Activated T-cell treated with anti-CD3 and anti-CD28 coated beads for 48 hours (primary cell): ENCODE measurements around the gene NNMT.

ENCODE experiments used
- DNase-seq: peaks from one replicate; pipeline ENCODE4 v3.0.0-alpha.2; 2020; ENCODE audit warnings: low read depth

The NNMT gene

DNA sequence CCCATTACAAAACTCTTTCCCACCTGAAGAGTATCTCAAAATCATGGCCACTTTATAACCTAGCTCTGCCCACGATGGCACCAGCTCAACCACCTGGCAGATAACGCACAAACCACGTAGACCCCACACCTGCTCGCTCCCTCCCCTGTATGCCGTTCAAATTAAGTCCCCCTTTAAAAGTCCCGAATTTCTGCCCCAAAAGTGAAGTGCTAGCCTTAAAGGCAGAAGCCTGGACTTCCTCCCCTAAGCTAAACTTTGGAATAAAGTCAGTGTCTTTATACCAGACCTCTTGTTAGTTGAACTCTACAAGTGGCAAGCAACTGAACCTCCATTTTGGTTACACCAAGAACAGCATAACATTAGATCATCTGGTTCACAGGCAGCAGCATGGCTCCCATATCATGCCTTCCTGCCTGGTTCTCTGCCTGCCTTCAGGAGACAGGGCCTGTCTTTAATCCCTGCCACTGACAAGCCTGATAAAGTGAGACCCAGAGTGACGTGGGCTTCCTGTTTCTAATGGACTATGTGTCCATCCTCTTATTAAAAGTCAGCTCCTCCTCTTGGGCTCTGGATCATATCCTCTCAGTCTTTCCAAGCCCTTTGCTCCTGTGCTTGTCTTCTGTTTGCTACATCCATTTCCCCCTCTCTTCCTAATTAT, 32.6 kb upstream of the NNMT start:
- DNase-seq: no peak

DNA sequence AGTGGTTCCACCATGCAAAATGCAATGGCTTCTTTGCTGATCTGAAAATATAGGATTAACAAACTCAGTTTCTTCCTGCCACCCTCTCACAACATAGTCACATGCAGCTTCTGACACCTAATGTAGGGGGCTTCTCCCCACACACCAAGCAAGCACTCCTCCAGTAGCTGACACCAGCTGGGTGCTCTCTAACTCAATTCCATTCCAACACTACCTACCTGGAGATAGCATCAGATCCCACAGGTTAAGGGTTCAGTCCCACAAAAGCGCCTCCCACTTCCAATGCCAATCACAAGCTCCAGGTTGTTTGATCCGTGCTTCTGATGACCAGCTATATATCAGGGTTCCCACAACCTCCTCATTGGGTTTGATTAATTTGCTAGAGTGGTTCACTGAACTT, 31.8 kb upstream of the NNMT start:
- no peak for DNase-seq

DNA sequence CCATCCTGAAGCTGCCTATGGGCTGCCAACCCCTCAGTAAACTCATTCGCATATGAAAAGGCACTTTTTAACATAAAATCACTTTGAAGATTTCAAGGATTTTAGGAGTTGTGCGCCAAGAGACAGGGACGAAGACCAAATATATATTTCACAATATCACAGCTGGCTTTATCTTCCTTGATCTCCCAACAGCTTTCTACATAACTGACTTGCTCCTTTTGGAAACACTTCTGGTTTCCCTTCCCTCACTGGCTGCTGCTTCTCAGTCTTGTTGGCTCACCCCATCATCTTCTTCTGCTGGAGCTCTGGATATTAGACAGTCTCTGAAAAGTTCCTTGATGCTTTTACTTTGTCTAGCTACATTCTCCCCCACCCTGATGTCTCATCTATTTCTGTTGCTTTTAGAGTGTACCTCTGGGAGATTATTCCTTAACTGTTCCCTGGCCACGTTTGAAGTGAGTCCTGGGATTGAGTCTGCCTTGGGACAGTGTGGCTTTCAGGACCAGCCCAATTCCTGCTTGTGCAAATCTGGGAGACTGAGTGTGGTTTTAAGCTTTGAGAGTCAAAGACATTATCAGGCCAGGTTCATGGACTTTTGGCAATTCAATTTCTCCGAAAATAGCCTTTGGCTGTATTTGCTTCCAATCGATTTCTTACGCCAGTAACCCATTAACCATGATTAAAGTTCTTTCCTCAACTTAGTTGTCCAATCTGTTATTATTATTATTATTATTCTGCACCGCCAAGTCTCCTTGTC, 30.9 kb upstream of the NNMT start:
- DNase-seq: no peak

DNA sequence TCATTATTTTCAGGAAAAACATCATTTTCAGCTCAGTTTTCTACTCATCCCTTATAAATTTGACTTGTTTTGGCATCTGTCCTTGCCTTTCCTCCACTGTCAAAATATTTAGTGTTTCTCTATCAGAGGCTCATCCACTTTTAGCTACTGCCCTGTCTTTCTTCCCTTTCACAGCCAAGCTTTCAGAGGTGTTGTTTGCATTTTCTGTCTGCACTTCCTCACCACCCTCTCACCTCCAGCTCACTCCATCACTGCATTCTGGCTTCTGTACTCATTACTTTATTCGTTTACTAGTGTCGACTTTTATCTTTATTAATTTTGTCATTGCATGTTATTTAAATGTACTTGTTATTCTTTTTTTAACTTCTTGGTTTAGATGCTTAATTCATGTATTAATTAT, 26.7 kb upstream of the NNMT start:
- DNase-seq: no peak

DNA sequence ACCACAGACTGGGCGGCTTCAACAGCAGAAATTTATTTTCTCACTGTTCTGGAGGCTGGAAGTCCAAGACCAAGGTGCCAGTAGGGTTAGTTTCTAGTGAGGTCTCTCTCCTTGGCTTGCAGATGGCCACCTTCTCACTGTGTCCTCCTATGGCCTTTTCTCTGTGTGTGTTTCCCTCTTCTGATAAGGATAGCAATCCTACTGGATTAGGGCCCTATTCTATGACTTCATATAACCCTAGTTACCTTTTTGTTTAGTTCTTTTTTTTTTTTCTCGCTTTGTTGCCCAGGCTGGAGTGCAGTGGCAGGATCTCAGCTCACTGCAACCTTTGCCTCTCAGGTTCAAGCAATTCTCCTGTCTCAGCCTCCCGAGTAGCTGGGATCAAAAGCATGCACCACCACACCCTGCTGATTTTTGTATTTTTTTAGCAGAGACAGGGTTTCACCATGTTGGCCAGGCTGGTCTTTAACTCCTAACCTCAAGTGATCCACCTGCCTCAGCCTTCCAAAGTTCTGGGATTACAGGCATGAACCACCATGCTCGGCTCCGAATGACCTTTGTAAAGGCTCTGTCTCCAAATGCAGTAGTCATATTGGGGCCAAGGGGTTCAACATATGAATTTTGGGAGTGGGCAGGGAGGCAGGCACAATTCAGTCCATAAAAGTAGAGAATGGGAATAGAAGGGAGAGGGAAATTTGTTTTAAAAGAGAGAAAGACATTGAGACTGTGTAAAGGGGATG, 25.5 kb upstream of the NNMT start:
- no peak for DNase-seq

DNA sequence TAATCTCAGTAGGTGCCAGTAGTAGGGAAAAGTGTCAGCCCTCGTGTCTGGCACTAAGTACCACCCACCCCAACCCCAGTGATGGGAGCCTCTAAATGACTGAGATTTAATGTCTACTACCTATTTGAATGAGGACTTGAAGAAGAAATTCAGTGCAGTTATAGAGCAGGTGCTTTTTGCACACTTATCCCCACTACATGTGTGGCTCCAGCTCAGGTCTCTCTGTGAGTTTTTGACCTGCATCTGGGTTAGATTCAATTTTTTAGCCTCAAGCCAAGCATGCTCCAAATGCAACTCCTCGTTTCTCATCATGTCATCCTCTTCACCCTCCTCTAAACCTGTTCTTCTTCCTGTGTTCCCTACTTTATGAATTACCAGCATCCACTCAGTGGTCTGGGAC, 24.9 kb upstream of the NNMT start:
- DNase-seq: no peak

DNA sequence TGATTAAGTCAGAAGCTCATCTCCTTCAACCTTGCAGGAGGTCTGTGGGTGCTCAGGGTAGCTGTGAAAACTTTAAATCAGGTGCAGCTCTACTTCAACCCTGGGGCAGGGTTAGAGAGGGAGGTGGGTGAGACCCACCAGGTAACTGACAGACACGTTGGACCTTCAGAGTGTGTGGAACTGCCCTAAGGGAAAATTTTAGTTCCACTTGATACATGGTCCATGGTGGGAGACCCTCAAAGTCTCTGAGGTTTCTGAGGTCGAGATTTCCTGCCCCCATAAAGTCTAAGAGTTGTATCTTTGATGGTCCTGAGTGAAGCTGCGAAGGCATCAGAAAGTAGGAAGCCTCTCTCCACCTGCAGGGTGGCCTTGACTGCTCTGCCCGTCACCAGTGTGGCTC, 23.9 kb upstream of the NNMT start:
- DNase-seq: no peak

DNA sequence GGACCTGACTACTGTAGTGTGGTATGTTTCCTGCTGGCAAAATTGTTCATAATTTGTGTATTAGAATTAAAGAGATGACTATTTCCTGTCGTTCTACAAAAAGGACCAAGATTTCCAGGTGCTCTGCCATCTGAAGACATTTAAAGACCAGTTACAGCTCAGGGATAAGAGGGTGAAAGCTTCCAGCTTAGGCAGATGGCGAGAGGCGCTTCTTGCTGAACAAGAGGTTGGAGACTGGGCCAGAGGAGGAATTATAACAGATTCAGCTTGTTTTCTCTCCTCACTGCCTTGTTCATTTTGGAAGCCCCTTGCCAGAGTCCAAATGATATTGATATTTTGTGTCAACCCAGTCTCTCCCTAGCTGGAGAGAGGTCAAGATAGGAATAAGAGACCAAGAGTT, 23.1 kb upstream of the NNMT start:
- no peak for DNase-seq

DNA sequence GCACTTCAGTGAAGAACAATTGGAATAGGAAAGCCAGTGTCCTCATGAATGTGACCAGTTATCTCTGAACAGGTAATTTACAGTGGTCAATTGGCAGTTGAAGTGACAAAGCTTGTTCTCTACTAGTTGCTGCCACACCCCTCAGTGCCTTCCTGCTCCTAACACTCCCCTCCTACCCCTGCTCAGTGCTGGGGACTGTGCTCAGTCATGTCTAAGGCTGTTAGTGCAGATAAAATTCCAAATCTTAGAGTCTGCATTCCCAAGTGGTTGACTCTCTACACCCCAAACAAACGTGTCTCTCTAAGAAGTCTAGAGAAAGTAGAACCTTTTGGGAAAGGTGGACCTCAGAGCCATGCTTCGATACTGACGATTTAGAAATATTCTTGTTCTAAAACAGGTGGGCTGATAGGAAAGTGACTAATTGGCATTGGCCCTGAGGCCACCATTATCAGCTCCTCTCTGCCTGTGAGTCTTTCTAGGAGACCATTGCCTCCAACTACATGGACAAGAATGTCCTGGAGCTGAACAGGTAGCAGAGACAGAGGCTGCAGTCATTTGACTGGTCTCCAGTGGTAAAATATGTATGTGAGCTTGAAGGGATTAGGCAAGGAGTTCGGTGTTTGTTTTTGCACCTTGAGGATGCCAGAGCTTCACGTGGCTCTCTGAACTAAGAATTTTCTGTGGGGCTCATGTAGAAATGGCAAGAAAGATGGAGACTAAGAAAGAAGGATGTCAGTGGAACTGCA, 22.1 kb upstream of the NNMT start:
- no peak for DNase-seq

DNA sequence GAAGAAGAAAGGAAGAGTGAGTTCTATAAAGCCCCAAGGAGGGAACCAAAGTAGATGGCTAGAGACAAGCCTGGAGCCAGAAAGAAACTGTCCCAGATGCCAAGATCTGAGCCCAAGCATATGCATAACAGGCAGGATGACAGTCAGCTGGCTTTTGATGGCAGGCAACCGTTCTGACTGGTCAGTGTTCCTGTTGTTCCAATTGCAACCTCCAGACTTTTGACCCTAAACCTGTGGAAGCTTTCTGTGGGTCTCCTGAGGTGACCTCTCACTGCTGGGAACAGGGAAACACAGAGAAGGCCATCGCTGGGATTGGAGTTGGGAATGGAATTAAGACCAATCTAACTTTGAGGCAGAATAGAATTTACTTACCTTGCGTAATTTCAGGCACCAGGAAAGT, 21.6 kb upstream of the NNMT start:
- DNase-seq: no peak

DNA sequence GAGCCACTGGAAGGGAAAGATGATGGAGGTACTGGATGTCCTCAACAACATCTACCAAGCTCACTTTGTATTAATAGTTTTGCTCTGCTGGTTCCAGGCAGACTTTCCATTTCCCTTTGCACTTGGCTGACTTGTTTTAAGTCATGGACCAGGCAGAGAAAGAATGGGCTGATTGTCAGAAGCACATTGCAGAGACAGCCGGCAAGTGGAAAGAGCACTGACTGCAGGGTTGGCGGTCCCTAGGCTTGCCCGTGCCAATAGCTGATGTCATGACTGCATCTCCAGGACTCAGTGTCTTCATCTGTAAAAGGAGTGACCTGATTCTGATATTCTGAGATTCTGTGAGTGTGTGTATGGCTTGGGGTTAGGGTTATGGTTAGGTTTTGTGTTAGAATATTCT, 20.9 kb upstream of the NNMT start:
- DNase-seq: no peak

DNA sequence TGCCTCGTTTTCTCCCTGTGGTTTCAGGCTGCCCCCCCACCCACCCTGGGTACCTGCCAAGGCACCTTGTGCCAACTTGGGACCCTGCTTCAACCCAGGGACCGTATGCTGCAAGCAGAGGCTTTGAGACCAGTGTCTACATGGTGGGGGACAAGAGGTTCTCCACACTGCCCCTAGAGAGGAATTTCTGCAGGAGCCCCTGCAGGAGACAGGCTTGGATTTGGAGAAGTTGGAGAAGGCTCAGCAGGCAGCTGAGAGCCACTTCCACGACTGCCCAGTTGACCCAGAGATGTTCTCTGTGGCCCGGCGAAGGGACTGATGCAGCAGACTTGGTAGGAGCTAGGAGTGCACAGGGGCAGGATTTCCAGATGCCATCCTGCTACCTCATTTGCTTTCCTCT, 20.1 kb upstream of the NNMT start:
- DNase-seq: no peak

DNA sequence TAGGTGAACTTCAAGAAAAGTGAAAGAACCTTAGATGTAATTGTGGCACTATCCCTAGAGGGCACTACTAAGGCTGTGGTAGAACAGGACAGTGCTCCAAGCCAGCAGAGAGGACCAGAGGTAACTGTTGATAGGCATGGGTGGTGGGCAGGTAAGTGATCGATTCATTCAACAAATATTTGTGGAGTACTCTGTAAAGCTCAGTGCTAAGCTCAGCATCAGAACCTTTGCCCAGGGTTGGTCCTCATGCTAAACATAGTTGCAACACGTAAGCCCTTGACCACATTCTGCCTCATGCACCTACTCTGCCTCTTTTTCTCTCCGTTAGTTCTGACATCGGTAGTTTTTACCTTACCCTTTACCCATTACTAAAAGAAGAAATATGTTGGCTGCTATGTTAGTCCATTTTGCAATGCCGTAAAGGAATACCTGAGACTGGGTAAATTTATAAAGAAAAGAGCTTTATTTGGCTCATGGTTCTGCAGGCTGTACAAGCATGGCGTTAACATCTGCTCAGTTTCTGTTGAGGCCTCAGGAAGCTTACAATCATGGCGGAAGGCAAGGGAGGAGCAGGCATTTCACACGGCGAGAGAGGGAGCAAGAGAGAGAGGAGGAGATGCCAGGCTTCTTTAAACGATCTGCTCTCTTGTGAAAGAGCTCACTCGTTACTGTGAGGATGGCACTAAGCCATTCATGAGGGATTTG, 18.4 kb upstream of the NNMT start:
- DNase-seq: no peak

DNA sequence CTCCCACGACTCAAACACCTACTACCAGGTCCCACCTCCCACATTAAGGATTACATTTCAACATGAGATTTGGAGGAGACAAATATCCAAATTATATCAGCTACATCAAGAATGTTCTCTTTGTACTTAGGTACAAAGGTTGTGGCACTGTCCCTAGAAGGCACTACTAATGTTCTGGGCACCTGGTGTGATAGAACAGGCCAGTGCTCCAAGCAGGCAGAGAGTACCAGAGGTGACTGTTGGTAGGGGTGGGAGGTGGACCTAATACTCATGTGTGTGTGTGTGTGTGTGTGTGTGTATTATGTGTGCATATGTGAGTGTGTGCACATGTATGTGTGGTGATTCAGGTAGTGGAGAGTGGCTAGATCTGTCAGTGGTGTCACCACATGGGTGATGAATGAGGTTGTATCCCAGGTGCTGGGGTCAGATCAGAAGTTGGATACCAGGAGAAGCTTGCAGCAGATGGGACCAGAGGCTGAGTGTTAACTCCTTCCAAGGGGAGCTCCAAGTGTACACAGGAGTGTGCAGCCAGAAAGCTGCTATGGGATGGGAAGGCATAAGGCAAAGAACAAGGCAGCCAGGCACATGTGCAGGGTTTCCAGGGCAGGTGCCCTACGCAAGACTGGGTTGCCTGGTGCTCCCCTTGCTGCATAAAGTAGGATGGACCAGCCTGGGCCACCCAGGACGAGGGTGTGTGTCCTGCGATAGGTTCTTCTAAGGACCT, 17.7 kb upstream of the NNMT start:
- no peak for DNase-seq

DNA sequence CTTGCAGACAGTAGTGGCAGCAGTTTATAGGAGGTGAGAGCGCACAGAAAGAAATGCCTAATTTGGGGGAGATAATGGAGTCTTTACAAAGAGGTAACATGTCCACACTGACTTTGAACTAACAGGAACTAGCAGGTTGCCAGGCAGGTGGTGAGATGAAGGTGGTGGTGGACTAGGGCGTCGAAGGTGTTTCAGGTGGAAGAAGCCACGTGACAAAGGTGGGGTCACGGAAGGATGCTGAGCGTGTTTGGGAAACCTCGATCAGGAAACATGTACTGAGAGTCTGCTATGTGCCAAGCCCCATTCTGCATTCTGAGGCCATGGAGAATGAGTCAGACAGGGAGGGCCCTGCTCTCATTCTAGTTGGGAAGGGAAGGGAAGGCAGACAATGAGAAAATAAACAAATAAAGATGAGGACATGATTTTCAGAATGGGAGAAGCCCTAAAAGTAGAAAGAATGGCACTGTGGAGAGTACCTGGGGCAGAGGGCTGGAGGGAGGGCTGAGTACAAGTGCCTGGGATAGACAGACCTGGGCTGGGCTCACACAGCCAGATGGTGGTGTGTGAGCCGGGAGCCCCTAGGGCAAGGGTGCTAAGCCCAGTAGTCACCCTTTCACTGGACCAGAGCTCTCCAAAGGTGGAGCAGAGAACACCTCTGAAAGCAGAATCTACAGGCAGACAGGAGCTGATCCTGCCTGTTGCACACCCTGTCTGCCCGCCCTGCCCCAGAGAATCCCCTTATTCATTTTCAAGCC, 16.2 kb upstream of the NNMT start:
- DNase-seq: no peak

DNA sequence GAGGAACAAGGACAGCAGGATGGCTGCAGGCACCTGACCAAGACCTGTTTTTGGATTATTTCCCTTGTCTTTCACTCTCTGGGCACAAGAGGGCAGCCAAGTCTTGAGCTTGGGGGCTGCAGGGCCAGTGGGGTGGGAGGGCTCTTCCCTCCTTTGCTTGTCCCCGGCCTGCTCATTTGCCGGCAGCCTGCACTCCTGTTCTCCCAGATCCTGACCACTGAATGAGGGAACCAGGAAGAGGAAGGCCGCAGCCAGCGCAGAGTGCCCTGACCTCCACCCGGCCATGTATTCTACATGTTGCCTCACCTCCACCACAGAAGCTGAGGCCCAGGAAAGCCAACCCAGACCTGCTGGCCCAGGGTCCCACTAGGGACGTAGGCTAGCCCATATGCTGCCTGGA, 15.5 kb upstream of the NNMT start:
- DNase-seq: no peak

DNA sequence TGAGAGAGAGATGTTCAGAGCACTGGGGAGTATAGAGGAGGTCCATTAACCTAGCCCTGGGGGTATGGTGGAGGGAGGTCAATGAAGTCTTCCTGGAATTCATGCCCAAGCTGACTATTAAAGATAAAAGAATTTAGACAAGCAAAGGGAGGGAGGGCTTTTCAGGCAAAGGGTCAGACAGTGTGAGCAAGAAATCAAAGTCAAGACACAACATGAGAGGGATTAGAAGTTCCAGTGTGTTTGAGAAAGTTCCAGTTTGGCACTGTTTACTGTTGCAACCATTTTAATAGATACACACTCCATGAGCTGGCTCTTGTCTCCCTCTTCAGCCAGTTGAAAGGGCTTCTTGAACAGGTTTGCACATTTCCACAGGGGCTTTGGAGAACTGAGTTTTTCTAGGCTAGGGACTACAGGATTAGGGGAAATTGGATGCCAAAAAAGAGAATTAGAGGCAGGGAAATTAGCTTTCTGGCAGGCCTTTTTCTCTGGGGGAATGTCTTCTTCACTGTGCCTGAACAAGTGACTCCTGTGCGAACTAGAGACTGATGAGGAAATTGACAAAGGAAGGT, 14.7 kb upstream of the NNMT start:
- no peak for DNase-seq

DNA sequence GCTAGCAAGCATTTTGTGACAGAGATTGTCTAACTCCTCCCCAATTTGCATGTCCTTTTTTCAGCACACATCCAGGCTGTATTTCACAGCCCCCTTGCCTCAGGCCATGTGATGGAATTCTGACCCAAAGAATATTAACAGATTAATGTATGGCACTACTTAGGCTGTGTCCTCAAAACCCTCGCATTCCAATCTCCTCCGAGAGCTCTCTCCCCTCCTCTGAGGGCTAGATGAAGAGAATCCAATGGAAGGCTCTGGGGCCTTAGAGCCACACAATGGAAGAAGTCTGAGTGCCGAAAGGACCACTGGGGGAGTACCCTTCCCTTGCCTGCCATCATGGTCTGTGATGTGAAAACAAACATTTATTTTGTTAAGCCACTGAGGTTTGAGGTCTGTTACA, 13.7 kb upstream of the NNMT start:
- no peak for DNase-seq

DNA sequence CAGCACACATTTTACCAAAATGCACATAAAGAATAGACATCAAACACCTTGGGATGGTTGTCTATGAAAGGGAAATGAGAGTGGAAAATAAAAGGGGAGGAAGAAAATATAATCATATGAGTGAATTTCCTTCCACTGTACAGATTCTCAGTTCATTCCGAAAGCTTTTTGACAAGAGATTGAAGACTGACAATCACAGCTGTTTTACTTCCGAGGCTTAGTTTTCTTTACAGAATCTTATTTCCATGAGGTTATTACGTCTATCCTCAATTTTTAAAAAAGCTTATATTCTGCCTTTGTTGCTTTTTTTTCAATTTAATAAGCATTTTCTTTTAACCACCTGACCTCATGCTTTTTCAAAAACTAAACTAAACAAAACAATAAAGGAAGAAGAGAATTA, 12.8 kb upstream of the NNMT start:
- DNase-seq: no peak

DNA sequence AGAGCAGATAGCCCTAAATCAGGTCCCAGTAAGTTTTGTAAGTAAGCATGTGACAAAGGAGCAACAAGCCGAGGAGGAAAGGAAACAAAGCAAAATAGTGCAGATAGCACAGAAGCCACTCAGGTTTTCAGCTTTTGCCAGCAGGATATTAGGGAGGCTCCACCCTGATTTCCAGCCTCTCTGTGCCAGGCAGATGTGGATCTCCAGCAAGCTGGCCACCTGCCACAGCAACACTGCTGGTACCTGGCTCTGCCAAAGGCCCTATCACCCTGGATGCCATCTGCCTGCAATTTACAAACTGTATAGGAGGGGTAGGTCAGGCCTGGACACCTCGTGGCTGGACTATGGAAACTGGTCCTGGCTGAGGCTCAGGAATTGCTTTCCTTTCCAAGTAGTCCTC, 12.2 kb upstream of the NNMT start:
- DNase-seq: no peak
